SK-N-SH treated with all-trans-retinoic acid at 6 μM for 48 hours (cell line): ENCODE data around the gene VWF.

Source experiments
- BACH2 ChIP-seq: fragments of 250-450 bp; sonication (Bioruptor Pico); IDR thresholded peaks from 2 replicates; pipeline ENCODE4 v1.9.0; 2021; ENCODE audit warnings: mild to moderate bottlenecking, borderline replicate concordance
- CSDC2 ChIP-seq: fragments of 250-450 bp; sonication (Bioruptor Pico); IDR thresholded peaks from 2 replicates; pipeline ENCODE4 v1.5.0; 2020; ENCODE audit warnings: mild to moderate bottlenecking, moderate library complexity
- OSR1 ChIP-seq: fragments of 250-450 bp; sonication (Bioruptor Pico); IDR thresholded peaks from 2 replicates; pipeline ENCODE4 v1.8.0; 2022; ENCODE audit warnings: moderate library complexity, mild to moderate bottlenecking, inconsistent platforms
- PPARA ChIP-seq: fragments of 250-450 bp; sonication (Bioruptor Pico); IDR thresholded peaks from 2 replicates; pipeline ENCODE4 v1.5.0; 2020; ENCODE audit warnings: mild to moderate bottlenecking, borderline replicate concordance
- RARB ChIP-seq: fragments of 250-450 bp; sonication (Bioruptor Pico); IDR thresholded peaks from 2 replicates; pipeline ENCODE4 v1.8.0; 2021; ENCODE audit warnings: mild to moderate bottlenecking, moderate library complexity
- TCF4 ChIP-seq: fragments of 250-450 bp; sonication (Bioruptor Pico); IDR thresholded peaks from 2 replicates; pipeline ENCODE4 v1.8.0; 2021; ENCODE audit warnings: mild to moderate bottlenecking, moderate library complexity, borderline replicate concordance
- ZFP3 ChIP-seq: fragments of 250-450 bp; sonication (Bioruptor Pico); IDR thresholded peaks from 2 replicates; pipeline ENCODE4 v1.5.0; 2020; ENCODE audit warnings: mild to moderate bottlenecking, moderate library complexity
- TF ChIP-seq, protein P1 (sequence below): fragments of 250-450 bp; sonication (Bioruptor Pico); IDR thresholded peaks from 2 replicates; pipeline ENCODE4 v1.5.0; 2020; ENCODE audit warnings: mild to moderate bottlenecking, moderate library complexity
- TF ChIP-seq, protein P2 (sequence below): fragments of 250-450 bp; sonication (Bioruptor Pico); IDR thresholded peaks from 2 replicates; pipeline ENCODE4 v1.5.1; 2020; ENCODE audit warnings: low read depth, mild to moderate bottlenecking, moderate library complexity

DNA sequence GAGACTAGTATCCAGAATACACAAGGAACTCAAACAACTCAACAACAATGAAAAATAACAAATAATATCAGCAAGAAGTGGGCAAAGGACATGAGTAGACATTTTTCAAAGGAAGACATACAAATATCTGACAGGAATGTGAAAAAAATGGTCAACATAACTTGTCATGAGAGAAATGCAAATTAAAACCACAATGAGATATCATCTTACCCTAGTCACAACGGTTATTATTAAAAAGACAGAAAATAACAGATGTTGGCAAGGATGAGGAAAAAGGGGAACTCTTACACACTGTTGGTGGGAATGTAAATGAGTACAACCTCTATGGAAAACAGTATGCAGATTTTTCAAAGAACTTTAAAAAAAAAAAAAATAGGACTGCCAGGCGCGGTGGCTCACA, 20.4 kb downstream of the VWF start:
- TF ChIP-seq RARB (CRISPR knock-in tag) (no peak), BACH2 (no peak), OSR1 (CRISPR knock-in tag) (no peak), ZFP3 (CRISPR knock-in tag) (no peak), PPARA (CRISPR knock-in tag) (no peak), CSDC2 (CRISPR knock-in tag) (no peak), TCF4 (CRISPR knock-in tag) (no peak)
- TF ChIP-seq, protein P1, sequence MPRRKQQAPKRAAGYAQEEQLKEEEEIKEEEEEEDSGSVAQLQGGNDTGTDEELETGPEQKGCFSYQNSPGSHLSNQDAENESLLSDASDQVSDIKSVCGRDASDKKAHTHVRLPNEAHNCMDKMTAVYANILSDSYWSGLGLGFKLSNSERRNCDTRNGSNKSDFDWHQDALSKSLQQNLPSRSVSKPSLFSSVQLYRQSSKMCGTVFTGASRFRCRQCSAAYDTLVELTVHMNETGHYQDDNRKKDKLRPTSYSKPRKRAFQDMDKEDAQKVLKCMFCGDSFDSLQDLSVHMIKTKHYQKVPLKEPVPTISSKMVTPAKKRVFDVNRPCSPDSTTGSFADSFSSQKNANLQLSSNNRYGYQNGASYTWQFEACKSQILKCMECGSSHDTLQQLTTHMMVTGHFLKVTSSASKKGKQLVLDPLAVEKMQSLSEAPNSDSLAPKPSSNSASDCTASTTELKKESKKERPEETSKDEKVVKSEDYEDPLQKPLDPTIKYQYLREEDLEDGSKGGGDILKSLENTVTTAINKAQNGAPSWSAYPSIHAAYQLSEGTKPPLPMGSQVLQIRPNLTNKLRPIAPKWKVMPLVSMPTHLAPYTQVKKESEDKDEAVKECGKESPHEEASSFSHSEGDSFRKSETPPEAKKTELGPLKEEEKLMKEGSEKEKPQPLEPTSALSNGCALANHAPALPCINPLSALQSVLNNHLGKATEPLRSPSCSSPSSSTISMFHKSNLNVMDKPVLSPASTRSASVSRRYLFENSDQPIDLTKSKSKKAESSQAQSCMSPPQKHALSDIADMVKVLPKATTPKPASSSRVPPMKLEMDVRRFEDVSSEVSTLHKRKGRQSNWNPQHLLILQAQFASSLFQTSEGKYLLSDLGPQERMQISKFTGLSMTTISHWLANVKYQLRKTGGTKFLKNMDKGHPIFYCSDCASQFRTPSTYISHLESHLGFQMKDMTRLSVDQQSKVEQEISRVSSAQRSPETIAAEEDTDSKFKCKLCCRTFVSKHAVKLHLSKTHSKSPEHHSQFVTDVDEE, result no peak
- TF ChIP-seq, protein P2, sequence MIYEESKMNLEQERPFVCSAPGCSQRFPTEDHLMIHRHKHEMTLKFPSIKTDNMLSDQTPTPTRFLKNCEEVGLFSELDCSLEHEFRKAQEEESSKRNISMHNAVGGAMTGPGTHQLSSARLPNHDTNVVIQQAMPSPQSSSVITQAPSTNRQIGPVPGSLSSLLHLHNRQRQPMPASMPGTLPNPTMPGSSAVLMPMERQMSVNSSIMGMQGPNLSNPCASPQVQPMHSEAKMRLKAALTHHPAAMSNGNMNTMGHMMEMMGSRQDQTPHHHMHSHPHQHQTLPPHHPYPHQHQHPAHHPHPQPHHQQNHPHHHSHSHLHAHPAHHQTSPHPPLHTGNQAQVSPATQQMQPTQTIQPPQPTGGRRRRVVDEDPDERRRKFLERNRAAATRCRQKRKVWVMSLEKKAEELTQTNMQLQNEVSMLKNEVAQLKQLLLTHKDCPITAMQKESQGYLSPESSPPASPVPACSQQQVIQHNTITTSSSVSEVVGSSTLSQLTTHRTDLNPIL (CRISPR knock-in tag), result no peak
